ACHN (cell line): ENCODE data around the gene GPD2.
"Not testable (repeated sequence)": the region's sequence is repeated elsewhere in the genome, so short reads cannot be mapped to it uniquely, and the experiment has no call there.

Experiments
- DNase-seq: peaks from one replicate; pipeline ENCODE4 v3.0.0-alpha.2; 2015
- in situ Hi-C: cut with HindIII; loops from 2 replicates; pipeline ENCODE4 v1.10.0; 2017; ENCODE audit warnings: low sequenced_read_pairs, low pct_ligation_motif_present, low pct_unique_long_range_greater_than_20kb

The GPD2 gene

GRCh38 chr2:156505696-156506095, 69.5 kb downstream of the GPD2 start:
- no peak for DNase-seq

GRCh38 chr2:156511122-156511521, 74.9 kb downstream of the GPD2 start:
- DNase-seq: no peak
- in situ Hi-C loops: no loop called here

More at GRCh38 chr2:156505696-156506095, 69.5 kb downstream of the GPD2 start:
- in situ Hi-C loops: no loop called here

GRCh38 chr2:156511803-156512202, 75.6 kb downstream of the GPD2 start:
- no peak for DNase-seq
- in situ Hi-C loops: no loop called here

- no peak for DNase-seq
- in situ Hi-C loops: no loop called here
Measured at GRCh38 chr2:156512451-156512850, 76.3 kb downstream of the GPD2 start.

- DNase-seq: no peak
- in situ Hi-C loops: no loop called here
Measured at GRCh38 chr2:156513219-156513618, 77.0 kb downstream of the GPD2 start.

- in situ Hi-C loops: no loop called here
- no peak for DNase-seq
Measured at GRCh38 chr2:156517419-156517818, 81.2 kb downstream of the GPD2 start.

GRCh38 chr2:156518138-156518537, 82.0 kb downstream of the GPD2 start:
- in situ Hi-C loops: no loop called here
- DNase-seq: no peak

- DNase-seq: no peak
- in situ Hi-C loops: no loop called here
Measured at GRCh38 chr2:156522864-156523440, 86.8 kb downstream of the GPD2 start.

GRCh38 chr2:156526950-156527636, 90.9 kb downstream of the GPD2 start:
- in situ Hi-C loops: no loop called here

GRCh38 chr2:156528583-156528982, 92.4 kb downstream of the GPD2 start:
- in situ Hi-C loops, DNase-seq: not testable (repeated sequence)

More at GRCh38 chr2:156526950-156527636, 90.9 kb downstream of the GPD2 start:
- DNase-seq: no peak

- in situ Hi-C loops: no loop called here
- DNase-seq: no peak
Measured at GRCh38 chr2:156532989-156533388, 96.8 kb downstream of the GPD2 start.

- in situ Hi-C loops: no loop called here
- no peak for DNase-seq
Measured at GRCh38 chr2:156536534-156536933, 100.4 kb downstream of the GPD2 start.

GRCh38 chr2:156537141-156537540, 101.0 kb downstream of the GPD2 start:
- in situ Hi-C loops: no loop called here
- DNase-seq: no peak

- DNase-seq: no peak
- in situ Hi-C loops: no loop called here
Measured at GRCh38 chr2:156538083-156538504, 101.9 kb downstream of the GPD2 start.

- in situ Hi-C loops: no loop called here
- DNase-seq: no peak
Measured at GRCh38 chr2:156539086-156539860, 103.1 kb downstream of the GPD2 start.

- DNase-seq: no peak
- in situ Hi-C loops: no loop called here
Measured at GRCh38 chr2:156540706-156541105, 104.5 kb downstream of the GPD2 start.

- no peak for DNase-seq
Measured at GRCh38 chr2:156541229-156541628, 105.0 kb downstream of the GPD2 start.

GRCh38 chr2:156541706-156542105, 105.5 kb downstream of the GPD2 start:
- in situ Hi-C loops: no loop called here
- no peak for DNase-seq

More at GRCh38 chr2:156541229-156541628, 105.0 kb downstream of the GPD2 start:
- in situ Hi-C loops: no loop called here

GRCh38 chr2:156548413-156548812, 112.2 kb downstream of the GPD2 start:
- DNase-seq: no peak
- in situ Hi-C loops: no loop called here
